Stimulated activated CD4-positive, alpha-beta T cell treated with anti-CD3 and anti-CD28 coated beads, Interleukin-15, amount 100 ng/mL, for 1 hour (primary cell): ENCODE measurements around the gene DMRTB1.

ENCODE experiments used
- DNase-seq, 2 donors: peaks; one replicate each; pipeline ENCODE4 v3.0.0-alpha.2; 2020; ENCODE audit warnings: low read depth in 1 of 2, low spot score in 1 of 2

The DMRTB1 gene

DNA sequence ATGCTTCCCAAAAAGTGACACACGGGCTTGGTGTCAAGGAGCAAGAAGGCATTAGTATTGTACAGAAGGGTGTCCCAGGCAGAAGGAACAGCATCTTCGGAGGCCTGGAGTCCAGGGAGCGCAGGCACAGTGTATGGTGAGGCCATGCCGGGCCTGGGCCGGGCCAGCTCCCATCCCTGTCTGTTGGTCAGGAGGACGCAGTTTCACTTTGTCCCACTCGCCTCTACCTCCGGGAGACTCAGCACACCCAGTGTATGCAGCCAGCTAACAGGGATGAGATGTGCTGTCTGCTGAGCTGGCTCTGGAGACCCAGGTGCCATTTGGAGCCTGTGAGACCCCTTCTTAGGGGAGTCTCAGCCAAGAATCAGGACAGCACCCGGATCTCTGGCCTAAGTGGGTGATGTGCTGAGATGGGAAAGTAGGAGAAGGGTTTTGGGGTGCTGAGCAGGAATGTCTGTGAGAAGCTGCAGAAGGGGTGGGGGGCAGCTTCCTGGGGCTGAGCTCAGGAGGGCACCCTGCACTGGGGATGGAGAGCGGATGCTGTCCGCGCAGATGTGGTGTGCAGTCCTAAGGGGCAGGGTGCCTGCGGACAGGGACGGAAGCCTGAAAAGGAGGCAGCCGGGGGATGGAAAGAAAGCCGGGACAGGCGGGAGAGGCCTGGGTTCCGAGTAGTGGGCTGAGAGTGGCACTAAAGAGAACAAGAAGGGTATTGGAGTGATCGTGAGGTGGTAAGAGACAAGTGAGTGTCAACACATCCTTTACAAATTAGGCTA, 25.7 kb downstream of the DMRTB1 start:
- no peak for DNase-seq

DNA sequence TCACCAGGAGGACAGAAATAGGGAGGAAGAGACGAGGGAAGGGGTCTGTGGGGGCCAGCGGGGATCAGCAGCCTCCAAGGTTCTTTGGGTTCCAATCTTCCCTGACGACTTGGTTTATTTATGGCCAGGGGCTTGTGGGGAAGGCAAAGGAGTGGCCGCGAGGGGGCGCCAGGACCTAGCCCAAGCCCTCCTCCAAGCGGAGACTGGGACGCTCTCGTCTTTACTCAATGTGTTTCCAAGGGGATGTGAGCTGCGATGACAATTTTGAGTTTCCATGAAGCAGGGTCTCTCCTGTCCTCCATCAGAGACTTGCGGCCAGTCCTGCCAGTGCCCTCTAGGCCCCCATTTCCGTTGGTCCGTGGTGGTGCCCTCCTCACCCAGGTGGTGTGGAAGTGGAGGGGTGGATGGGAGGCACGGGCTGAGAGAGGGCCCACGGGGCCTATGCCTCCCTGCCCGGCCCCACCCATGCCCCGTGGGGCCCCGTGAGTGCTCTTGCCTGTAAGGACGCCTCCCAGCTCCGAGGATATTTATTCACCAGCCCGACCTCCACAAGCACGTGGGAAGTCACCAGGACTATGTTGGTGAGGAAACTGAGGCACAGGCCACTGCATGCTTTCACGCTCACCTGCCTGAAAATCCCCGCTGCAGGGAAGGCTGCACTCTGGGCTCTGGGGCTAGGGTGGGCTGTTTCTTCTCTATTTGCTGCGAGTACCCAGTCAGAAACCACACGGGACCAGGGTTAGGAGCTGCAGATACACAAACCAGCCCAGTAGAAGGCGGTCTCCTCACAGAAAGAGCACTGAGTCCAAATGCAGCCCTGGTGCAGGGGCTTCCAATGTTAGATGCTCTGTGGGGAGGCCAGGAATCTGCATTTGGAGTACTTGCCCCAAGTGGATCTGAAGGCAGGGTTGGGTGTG, 26.5 kb downstream of the DMRTB1 start:
- peak in 1 of 2 donors; percentile 36 for DNase-seq

DNA sequence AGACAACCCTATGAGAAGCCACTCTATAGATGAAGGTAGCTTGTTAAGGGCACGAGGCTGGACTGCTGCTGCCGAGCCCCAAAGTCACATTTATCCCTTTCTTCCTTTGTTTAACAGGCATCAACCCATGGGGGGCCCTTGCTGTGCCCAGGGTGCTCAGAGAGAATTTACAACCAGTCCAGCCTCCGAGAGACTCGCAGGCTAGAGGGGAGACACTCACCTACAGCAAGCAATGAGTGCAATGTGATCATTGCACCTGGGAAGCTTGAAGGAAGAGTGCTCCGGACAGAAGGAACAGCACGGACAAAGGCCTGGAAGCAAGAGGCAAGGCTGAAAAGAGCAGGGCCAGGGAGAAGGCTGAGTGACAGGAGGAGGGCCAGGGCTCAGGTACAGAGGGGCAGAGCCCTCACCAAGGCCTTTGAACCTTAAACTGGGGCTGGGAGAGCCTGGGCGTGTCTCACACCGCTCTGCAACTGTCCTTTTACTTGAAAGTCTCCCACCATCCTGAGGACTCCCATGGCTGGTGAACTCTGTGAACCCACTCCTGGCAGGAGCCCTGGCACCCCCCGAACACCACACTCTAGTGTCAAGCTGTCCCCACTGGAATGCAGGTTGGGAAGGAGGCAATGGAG, 27.3 kb downstream of the DMRTB1 start:
- DNase-seq: no peak

GRCh38 chr1:53490351-53490750, 31.2 kb downstream of the DMRTB1 start:
- no peak for DNase-seq

GRCh38 chr1:53495633-53496345, 36.6 kb downstream of the DMRTB1 start:
- no peak for DNase-seq

DNA sequence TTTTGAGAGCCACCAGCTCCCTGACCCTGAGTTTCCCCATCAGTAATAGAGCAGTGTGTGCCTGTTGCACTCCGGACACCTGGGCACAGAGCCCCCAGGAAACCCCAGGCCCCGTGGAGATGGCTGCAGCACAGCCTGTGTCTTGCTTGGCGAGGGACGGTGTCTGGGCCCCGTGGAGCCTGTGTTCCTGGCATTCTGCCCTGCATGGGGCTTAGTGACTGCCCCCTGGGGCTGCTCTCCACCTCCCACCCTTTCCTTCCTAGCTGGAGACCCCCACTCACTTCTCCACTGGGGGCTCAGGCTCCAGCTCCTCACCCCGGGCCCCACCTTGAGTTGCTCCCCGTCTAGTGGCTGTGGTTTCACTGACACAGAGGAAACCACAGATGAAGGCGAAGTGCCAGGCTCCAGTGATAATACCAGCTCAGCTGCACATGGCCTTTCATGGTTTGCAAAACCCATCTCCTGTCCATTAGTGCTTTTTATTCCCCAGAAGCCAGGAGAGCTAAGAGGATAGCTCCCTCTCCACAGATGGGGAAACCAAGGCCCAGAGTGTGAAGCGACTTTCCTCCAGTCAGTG, 39.4 kb downstream of the DMRTB1 start:
- no peak for DNase-seq

DNA sequence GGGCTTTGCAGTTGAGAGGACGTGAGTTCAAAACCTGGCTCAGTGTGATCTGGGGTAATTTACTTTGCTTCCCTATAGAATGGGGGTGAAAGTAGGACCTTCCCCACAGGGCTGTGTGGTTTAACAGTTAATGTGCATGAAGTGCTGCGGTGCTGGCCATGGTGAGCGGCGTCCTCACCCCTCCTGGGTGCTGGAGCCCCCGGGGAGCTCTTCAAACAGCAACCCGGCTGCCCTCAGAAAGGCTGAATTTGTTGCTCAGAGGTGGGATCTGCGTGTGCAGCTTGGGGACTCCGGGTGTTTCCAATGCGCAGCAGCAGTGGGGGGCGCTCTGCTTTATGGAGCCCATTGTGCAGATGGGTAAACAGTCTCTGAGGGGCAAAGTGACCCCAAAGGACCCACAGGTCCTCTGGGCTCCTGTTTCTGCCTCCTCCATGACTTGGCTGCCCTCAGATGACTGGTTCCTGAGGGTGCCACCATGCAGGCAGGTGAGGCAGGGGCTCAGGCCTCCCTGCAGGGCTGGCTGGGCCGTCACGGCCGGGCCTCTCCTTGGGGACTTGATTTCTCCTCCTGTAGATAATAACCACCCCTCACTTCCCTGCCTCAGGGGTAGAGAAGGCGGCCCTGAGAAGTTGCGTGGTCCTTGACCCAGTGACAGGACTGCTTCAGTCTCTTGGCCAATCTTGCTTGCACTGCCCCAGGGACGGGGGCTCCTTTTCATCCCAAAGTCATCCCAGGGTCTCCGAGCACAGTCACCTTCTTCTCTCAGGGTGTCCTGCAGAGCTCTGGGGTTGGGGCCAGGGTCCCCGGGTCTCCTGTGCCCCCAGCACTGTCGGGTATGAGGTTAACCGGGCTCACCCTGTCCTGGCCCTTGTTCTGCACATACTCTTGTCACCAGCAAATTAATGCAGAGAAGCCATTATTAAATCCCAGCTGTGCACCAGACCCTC, 40.3 kb downstream of the DMRTB1 start:
- DNase-seq: no peak

DNA sequence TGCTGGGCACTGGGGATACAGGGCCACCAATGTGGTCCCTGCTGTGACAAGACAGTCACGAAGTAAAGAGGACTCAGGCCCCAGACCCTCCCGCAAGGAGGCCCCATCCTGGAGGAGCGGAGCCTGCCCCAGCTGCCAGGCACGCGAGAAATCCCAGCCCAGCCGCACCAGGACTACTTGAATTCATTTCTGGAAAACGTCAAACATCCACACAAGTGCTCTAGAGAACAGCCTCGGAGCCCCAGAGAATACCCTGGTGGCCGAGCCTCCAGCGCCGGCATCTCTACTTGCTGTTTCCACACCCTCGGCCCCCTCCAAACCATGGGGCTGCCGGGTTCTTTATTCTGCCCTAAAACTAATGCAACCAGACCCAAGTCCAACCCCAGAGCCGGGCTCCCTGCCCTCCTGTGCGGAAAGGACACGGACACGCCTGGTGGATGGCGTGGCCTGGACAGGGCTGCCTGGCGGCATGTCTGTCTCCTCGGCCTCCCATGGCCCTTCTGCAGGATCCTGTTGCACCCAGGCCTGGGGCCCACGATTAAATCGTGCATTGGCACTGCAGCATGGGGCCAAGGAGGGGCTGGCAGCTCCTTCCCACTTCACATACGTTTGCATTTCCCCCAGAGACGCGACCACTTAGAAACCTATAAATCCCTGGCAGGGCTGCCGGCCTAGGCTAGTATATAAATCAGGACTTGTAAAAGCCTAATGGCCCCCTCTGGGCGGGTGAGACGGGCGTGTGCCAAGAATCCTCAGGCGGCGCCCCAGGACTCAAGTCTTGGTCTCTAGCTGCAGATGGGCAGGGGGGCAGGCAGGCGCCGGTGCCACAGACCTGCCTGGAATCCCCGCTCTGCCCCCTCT, 41.2 kb downstream of the DMRTB1 start:
- DNase-seq: no peak

GRCh38 chr1:53501065-53502005, 42.1 kb downstream of the DMRTB1 start:
- no peak for DNase-seq

DNA sequence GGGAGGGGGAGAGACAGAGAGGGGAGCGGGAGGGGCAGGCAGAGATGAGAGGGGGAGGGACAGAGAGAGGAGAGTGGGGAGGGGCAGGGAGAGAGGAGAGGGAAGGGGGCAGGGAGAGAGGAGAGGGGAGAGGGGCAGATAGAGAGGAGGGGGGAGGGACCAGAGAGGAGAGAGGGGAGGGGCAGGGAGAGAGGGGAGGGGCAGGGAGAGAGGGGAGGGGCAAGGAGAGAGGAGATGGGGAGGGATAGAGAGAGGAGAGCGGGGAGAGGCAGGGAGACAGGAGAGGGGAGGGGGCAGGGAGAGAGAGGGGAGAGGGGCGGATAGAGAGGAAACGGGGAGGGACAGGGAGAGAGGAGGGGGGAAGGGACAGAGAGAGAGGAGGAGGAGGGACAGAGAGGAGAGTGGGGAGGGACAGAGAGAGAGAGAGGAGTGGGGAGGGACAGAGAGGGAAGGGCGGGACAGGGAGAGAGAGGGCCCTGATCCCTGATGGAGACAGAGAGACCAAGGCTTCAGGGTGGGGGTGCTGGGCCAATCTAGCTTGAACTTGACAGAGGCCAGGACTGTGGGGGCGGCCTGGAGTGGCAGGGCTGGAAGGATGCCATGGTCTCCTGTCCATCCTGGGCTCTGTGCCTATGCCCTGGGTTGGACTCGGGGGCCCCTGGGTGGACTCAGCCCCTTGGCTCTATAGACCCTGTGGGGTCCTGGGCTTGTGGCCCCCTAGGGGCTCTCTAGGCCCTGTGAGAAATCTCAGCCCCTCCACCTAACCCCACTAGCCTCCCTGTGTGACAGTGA, 43.6 kb downstream of the DMRTB1 start:
- no peak for DNase-seq

DNA sequence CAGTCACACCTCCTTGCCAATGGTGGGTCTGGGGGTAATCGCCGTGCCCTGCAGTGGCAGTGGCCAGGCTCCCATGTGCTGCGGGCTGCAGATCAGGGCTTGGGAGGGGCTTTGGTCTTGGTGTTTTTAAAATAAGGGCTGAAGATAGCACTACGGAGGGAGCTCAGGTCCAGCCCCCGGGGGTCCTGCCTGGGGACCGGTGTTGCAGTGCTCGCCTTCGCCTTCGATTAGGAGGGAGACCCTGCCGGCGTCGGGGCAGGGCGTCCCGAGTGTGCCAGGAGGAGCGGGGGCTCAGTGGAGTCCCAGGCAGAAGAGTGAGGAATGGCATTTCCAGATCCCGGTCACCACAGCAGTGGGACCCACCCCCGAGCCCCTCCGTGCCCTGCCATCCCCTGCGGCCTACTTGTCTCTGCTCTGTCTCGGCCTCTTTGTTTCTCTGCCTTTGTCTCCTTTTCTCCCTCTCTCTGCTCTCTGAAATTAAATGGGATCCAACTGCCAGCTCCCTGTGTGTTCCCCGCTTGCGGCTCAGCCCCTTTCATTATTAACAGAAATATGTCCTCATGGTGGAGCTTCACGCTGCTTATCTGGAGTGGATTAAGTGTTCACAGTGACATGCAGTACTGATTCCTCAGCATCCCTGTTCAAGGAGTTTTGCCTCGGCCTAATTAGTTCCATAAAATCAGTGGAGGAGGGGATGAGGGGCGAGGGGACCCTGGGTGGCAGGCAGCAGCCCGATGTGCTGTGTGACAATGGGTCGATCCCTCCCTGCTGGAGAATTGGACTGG, 44.4 kb downstream of the DMRTB1 start:
- no peak for DNase-seq

- DNase-seq: no peak
Measured at GRCh38 chr1:53504901-53505300, 45.7 kb downstream of the DMRTB1 start.

DNA sequence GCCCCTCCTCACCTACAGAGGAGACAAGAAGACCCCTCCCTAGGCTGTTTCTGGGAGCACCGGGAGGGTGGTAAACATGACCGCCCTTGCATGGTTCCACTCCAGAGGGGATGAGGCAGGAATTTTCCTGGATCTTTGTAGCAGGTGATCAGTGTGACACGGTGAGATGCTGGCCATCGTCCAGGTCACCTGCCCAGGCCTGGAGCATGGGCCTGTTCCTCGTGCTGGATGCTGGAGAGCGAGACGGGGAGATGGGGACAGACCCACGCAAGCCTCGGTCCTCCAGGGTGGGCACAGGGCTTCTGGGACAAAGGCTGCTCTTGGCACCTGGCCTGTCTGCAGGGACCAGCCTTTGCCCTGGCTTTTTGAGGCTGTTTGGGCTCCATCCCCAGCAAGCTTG, 46.2 kb downstream of the DMRTB1 start:
- DNase-seq: no peak

DNA sequence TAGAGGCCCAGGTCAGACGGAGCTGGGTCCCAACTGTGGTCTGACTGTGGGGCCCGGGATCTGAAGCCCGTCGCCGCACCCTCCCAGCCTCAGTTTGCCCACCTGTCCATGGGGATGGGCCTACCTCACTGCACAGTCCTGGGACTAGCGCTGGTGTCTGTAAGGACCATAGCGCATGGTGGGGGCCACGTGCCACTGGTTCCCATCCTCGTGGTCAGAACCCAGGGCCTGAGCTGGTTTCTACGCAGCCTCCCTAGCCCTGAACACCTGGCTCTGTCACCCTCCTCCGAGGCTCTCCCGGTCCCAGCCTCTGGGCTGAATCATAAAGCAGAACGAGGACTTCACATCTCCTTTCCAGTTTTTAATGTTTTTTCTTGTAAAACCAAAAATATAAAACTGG, 46.7 kb downstream of the DMRTB1 start:
- no peak for DNase-seq

DNA sequence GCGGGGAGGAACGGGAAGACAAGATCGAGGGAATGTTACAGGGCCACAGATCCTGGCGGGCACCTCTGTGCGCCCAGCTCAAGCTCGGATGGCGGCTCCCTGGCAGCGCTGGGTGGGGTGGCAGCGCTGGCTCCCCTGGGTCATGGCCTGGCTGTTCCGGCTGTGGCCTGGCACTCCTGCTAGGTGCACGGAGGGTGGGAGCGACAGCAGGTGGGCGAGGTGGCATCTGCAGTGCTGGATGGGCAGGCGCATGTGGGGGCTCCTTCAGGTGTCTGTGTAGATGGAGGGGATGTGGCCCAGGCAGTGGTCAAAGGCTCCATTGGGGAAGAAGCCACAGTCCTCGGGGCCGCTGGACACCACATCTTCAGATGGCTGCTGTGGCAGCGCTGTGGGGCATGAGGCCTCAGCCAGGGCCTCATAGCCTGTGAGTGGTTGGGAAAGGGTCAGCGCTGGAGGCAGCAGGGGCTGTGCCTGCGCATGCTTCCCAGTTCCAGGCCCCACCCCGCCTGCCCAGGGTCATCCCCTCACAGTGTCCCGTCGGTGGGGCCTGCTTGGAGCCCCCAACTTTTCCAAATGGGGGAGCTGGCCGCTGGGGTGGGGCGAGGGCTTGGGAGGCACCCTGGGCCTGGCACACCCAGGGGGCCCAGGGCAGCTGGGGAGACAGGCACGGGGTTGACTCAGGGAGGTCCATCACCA, 47.3 kb downstream of the DMRTB1 start:
- no peak for DNase-seq
